DND-41 (cell line): ENCODE measurements around the gene FSCN2.
A peak's percentile ranks its signal among the peaks of the same experiment; 100 is the strongest.

Experiments
- ATAC-seq: fragments of 200-7000 bp; cut with Tn5 transposase; 3 replicates; pipeline ENCODE4 v1.9.1; 2021; ENCODE audit warnings: low read depth; ENCODE audit not compliant: insufficient read depth
- DNase-seq: peaks from one replicate; pipeline ENCODE4 v3.0.0-alpha.2; 2020
- H2AFZ ChIP-seq: 2 replicates; pipeline ENCODE4 v1.6.0; 2012; ENCODE audit warnings: low read depth, low read length
- H3K27ac ChIP-seq: 2 replicates; pipeline ENCODE4 v1.5.1; 2012; ENCODE audit warnings: low read length, inconsistent platforms
- H3K27me3 ChIP-seq: fragments of 200-600 bp; sonication (generic); 2 replicates; pipeline ENCODE4 v1.6.0; 2012; ENCODE audit warnings: low read length, mild to moderate bottlenecking, inconsistent platforms; ENCODE audit not compliant: insufficient read depth, poor library complexity
- H3K36me3 ChIP-seq: 2 replicates; pipeline ENCODE4 v1.5.1; 2012; ENCODE audit warnings: low read length, inconsistent platforms; ENCODE audit not compliant: insufficient read depth
- H3K4me1 ChIP-seq: 2 replicates; pipeline ENCODE4 v1.5.1; 2012; ENCODE audit warnings: mild to moderate bottlenecking, low read length; ENCODE audit not compliant: insufficient read depth
- H3K4me2 ChIP-seq: 2 replicates; pipeline ENCODE4 v1.6.0; 2012; ENCODE audit warnings: mild to moderate bottlenecking, moderate library complexity, low read length, inconsistent platforms; ENCODE audit not compliant: insufficient read depth
- H3K4me3 ChIP-seq, 2 experiments: fragments of 200-600 bp in 1 of 2; shearing (Covaris generic) in 1 of 2; 2 replicates each; pipeline ENCODE4 v1.5.1; 2012 to 2016; ENCODE audit warnings: inconsistent platforms in 2 of 2, low read length in 2 of 2, mild to moderate bottlenecking in 2 of 2, low read depth in 1 of 2, moderate library complexity in 1 of 2
- H3K79me2 ChIP-seq: 2 replicates; pipeline ENCODE4 v1.6.0; 2012; ENCODE audit warnings: low read length, inconsistent platforms; ENCODE audit not compliant: insufficient read depth
- H3K9ac ChIP-seq: 2 replicates; pipeline ENCODE4 v1.6.0; 2012; ENCODE audit warnings: low read depth, mild to moderate bottlenecking, inconsistent platforms, low read length, moderate library complexity
- H3K9me3 ChIP-seq: 2 replicates; pipeline ENCODE4 v1.5.1; 2012; ENCODE audit warnings: low read length, moderate library complexity, mild to moderate bottlenecking, inconsistent platforms; ENCODE audit not compliant: insufficient read depth, severe bottlenecking
- H4K20me1 ChIP-seq: 2 replicates; pipeline ENCODE4 v1.6.0; 2012; ENCODE audit warnings: low read length; ENCODE audit not compliant: insufficient read depth
- CTCF ChIP-seq: IDR thresholded peaks from 2 replicates; pipeline ENCODE4 v1.5.1; 2012; ENCODE audit warnings: borderline replicate concordance, low read length, moderate library complexity, mild to moderate bottlenecking; ENCODE audit not compliant: poor library complexity, severe bottlenecking; ENCODE audit errors: extremely low read depth
- EZH2 ChIP-seq: IDR thresholded peaks from 3 replicates; pipeline ENCODE4 v1.6.1; 2012; ENCODE audit warnings: borderline replicate concordance, low read depth, mild to moderate bottlenecking, moderate library complexity, low read length, inconsistent platforms; ENCODE audit not compliant: severe bottlenecking

Gene FSCN2

GRCh38 chr17:81509972-81510784, 18.0 kb upstream of the FSCN2 start:
- H3K4me3 ChIP-seq: peak overlapping the region; percentile 80 to 92
- peak overlapping the region; percentile 87 for H3K4me2 ChIP-seq
- H3K9ac ChIP-seq: peak overlapping the region; percentile 99
- ATAC-seq (no peak), DNase-seq (no peak)
- TF ChIP-seq EZH2: no peak
- no peak for TF ChIP-seq CTCF
- no peak overlapping the region for H2AFZ ChIP-seq
- H4K20me1 ChIP-seq: peaks cover 44% of the 10 kb centered on the region
- H3K79me2 ChIP-seq: peaks cover 64% of the 10 kb centered on the region
- peaks cover 25% of the 10 kb centered on the region for H3K4me1 ChIP-seq
- peak overlapping the region; percentile 81 for H3K27ac ChIP-seq
- H3K27me3 ChIP-seq: no peaks in the 10 kb centered on the region
- no peaks in the 10 kb centered on the region for H3K9me3 ChIP-seq
- peaks cover 40% of the 10 kb centered on the region for H3K36me3 ChIP-seq

- Histone ChIP-seq H2AFZ (no peak overlapping the region), H3K27me3 (no peaks in the 10 kb centered on the region), H3K9ac (peak overlapping the region; percentile 99), H3K27ac (peak overlapping the region; percentile 81), H3K4me2 (peak overlapping the region; percentile 87), H3K4me1 (peaks cover 33% of the 10 kb centered on the region), H3K36me3 (peaks cover 40% of the 10 kb centered on the region), H4K20me1 (peaks cover 47% of the 10 kb centered on the region), H3K79me2 (peaks cover 72% of the 10 kb centered on the region), H3K9me3 (no peaks in the 10 kb centered on the region), H3K4me3 (peak overlapping the region; percentile 80 to 92)
- peak; percentile 51 for DNase-seq
- no peak for ATAC-seq
- TF ChIP-seq EZH2: no peak
- no peak for TF ChIP-seq CTCF
Observed at GRCh38 chr17:81510785-81511553, 17.2 kb upstream of the FSCN2 start.

- TF ChIP-seq EZH2 (no peak), CTCF (no peak)
- no peak overlapping the region for H2AFZ ChIP-seq
- ATAC-seq: no peak
- no peak for DNase-seq
- H3K4me3 ChIP-seq: peak overlapping the region; percentile 80 to 92
- peaks cover 52% of the 10 kb centered on the region for H4K20me1 ChIP-seq
- peak overlapping the region; percentile 81 for H3K27ac ChIP-seq
- peaks cover 77% of the 10 kb centered on the region for H3K79me2 ChIP-seq
- peaks cover 40% of the 10 kb centered on the region for H3K36me3 ChIP-seq
- H3K9ac ChIP-seq: peak overlapping the region; percentile 99
- H3K4me1 ChIP-seq: peaks cover 38% of the 10 kb centered on the region
- H3K27me3 ChIP-seq: no peaks in the 10 kb centered on the region
- H3K4me2 ChIP-seq: peak overlapping the region; percentile 87
- H3K9me3 ChIP-seq: no peaks in the 10 kb centered on the region
Observed at GRCh38 chr17:81511554-81511803, 16.7 kb upstream of the FSCN2 start.
